Activated CD8-positive, alpha-beta memory T cell treated with anti-CD3 and anti-CD28 coated beads for 4 hours (primary cell): ENCODE data around the gene SRP68.
"Not testable (repeated sequence)": the region's sequence is repeated elsewhere in the genome, so short reads cannot be mapped to it uniquely, and the experiment has no call there.

ENCODE experiments used
- DNase-seq, 2 donors: peaks; one replicate each; pipeline ENCODE4 v3.0.0-alpha.2; 2020; ENCODE audit warnings: low read depth in 2 of 2

The SRP68 gene

DNA sequence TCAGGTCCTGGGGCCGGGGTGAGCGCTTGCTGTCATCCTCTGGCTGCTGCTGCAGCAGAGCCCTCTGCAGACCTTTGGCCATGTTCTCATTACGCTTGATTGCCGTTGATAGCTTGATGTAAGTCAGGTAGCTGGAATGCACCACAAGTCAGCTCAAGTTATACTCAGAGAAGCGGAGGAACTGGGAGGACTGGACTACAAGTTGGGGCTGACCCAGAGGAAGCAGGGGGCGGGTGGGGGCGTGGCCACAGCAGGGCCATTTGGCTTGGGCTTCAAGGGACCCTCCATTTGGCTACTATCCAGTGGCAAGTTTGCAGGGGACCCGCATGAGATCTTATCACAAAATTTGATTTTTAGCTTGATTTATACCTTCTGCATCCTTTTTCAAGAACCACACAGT is 26.3 kb downstream of the SRP68 start:
- no peak for DNase-seq

DNA sequence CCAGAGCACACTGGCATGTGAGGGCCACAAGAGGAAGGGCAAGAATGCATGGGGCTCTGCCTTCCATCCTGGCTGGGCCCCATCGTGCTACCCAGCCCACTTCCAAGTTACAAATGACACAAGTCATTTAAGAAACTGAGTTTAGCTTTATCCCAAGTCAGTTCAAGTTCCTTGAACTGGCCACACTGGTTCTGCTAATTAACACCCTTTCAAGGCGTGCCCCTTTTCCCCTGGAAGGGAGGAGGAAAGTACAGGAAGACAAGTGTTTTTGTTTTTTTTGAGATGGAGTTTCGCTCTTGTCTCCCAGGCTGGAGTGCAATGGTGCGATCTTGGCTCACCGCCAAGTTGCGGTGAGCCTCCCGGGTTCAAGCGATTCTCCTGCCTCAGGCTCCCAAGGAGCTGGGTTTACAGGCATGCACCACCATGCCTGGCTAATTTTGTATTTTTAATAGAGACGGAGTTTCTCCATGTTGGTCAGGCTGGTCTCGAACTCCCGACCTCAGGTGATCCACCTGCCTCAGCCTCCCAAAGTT is 27.8 kb downstream of the SRP68 start:
- not testable (repeated sequence) for DNase-seq

DNA sequence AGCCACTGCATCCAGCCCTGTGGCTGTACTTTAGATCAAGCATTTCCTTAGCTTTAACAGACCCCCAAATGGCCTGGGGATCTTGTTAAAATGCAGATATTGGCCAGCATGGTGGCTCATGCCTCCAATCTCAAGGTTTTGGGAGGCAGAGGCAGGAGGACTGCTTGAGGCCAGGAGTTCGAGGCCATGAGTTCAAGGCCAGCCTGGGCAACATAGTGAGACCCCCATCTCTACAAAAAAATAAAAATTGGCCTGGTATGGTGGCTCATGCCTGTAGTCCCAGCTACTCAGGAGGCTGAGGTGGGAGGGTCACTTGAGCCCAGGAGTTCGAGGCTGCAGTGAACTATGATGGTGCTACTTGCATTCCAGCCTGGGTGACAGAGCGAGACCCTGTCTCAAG is 29.4 kb downstream of the SRP68 start:
- not testable (repeated sequence) for DNase-seq

DNA sequence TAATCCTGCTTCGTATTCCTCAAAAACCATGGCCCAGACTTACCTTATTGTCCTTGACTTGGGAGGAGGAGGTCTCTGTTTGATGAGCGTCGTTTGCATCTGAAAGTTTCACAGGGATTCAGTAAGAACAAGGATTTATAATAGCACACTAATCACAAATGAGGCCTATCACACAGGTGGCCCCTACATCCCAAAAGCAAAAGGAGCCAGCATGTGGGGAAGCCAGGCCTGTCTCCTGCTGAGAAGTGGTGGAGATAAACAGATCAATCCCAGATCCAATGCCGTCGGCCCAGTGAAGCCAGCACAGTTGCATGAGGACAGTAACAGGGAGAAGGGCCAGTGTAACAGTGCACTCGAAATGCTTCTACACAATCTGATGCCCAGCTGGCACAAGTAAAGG is 31.9 kb downstream of the SRP68 start:
- no peak for DNase-seq

DNA sequence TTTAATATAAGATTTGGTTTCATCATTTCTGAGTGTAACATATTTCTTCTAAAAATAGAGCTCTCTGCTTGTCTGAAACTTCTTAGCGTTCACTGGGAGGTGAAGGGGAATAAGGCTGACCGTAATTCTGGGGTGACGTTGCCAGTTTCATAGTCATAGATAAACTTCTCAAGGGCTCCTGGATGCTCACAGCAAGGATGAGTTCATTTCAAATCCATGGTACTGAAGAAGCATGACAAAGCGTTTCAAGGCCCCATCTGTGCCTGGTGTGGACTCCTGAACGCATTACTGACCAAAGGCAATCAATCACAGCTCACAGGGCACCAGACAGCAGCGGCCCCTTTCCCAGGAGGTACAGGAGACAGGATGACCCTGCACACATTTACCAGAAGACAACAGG is 33.2 kb downstream of the SRP68 start:
- DNase-seq: no peak

DNA sequence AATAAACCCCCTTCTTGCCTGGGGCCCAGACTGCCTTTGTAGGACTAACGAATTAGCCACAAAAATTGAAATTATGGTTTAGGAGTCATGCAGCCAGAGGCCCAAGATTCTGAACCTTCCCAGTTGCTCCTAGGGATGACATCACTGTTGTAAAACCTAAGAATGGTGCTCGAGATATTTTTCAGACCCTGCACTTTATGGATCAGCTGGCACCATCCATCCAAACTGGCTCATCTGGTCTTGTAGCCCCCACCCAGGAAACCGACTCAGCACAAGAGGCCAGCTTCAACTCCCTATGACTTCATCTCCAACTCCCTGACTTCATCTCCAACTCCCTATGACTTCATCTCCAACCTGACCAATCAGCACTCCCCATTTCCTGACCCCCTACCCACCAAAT is 34.3 kb downstream of the SRP68 start:
- DNase-seq: no peak

DNA sequence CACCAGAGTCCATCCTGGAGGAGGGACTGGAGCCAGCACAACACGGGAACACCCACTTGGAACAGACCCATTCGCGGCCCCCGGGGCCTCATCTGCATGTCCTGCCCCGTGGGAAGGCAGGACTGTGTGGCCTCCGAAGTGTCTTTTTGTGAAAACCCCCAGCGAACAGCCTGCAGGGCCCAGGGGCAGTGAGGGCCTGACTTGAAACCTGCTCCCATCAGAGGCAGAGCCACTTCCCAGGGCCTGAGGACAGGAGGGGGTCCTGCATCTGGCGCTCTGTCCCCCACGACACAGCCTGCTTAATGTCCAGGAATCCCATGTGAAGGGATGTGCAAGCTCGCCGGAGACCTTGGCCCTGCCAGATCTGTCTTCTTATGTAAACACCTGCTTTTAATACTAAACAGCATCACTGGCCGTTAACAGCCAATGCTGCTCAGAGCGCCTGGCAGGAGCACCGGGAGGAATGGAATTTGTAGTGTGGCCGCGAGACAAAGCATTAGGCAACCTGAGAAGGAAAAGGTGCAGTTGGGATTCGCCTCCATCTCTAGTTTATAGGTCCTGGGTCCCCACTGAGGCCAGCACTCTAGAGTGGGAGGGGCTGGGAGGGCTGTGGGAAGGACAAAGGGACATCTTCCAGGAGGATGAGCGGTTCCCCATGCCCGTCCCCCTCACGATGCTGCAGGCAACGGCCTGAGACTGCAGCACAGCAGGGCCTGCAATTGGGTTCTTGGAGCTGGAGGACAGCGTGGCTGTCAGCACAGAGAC is 35.6 kb downstream of the SRP68 start:
- DNase-seq: no peak

DNA sequence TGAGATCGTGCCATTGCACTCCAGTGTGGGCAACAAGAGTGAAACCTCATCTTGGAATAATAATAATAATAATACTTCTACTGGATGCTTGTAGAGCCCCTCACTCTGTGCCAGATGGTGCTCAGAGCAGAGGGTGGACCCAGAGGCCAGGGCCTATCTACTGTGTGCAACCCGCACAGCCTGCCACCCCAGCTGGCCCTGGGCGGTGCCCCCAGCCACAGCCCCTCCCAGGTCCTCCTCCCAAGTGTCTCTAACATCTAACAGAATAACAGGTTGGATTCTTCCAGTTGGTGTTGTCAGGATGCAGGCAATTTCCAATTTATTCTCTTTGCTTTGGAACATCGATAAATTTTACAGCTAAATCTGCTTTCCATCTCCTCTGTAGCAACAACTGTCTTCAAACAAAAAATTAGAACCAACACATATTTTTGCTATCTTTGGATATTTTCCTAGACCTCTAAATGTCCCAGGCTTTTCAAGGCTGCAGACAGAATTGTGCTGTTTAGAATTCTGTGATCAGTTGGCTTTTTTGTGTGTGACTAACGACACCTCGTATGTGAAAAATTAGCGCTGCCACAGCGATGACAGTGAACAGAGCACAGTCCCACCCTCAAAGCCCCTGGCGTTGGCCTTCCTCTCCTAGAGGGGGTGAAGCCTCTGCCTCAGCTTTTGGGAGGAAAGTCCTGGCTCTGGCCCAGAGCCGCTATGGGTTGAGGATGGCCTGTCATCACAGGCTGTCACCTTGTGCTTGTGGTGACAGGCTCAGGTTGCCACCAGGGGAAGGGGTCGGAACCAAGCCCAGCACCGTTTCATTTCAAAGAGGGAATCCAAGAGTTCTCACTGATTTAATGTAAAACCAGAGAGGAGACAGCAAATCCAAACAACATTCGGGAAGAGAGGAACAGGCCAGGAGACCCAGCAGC is 37.6 kb downstream of the SRP68 start:
- DNase-seq: no peak

DNA sequence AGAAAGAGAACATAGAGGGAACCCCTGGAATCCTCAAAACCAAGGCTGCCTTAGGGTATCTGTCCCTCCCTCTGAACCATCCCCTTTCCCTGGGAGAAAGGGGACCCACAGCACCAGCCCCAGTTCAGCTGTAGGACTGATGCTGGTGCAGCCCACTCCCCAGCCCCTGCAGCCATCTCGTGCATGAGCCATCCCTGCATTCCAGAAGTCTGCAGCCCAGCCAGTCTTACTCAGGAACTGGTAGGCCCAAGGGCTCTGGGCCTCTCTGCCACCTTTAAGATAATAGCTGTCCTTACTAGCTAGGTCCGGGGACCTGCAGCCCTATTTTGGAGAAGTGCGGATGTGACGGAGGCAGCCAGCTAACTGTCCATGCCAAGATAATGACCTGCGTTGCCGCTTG is 39.2 kb downstream of the SRP68 start:
- no peak for DNase-seq

DNA sequence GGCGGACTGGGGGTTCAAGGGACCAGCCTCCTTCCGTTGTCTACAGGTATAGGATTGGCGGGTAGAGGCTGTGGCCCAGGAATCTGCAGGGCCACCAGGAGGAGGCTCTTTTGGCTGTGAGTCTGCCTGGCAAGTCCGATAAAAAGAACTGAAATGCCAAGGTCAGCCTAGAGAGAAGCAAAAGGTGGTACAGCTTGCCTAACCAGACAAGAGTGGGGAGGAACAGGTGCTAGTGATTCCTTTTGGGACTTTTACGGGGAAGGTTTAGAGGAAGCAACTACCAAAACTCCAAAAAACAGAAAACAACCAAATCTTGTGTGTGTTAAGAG is 39.6 kb downstream of the SRP68 start:
- DNase-seq: no peak

DNA sequence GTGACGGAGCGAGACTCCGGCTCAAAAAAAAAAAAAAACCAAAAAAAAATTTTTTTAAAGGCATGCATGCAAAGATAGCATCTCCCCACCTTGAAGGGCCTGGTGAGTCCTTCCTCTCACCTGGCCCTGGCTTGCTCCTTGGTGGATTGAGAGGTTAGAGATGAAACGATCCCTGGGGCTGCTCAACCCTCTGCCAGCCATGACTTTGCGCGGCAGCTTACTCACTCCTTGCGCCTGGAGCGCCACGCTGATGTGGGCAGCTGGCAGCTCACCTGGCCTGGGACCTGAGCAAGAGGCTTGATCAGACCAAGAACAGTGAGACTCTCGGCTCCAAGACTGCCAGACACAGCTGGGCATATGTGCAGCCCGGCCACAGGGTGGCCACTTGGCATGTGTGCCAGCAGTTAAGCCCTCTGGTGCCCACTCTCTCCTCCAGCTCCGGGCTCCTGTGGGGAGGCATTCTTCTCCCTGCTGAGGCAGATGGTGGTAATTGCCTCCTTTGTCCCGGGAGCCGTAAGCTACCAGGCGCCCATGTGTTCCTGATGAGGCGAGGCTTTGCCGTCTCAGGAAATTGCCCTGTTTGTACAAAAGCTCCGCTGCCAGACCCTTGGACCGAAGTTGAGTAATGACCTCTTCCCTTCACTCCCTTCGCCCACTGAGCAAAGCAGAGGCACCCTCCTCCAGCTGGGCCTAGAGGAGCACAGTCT is 40.1 kb downstream of the SRP68 start:
- DNase-seq: no peak

DNA sequence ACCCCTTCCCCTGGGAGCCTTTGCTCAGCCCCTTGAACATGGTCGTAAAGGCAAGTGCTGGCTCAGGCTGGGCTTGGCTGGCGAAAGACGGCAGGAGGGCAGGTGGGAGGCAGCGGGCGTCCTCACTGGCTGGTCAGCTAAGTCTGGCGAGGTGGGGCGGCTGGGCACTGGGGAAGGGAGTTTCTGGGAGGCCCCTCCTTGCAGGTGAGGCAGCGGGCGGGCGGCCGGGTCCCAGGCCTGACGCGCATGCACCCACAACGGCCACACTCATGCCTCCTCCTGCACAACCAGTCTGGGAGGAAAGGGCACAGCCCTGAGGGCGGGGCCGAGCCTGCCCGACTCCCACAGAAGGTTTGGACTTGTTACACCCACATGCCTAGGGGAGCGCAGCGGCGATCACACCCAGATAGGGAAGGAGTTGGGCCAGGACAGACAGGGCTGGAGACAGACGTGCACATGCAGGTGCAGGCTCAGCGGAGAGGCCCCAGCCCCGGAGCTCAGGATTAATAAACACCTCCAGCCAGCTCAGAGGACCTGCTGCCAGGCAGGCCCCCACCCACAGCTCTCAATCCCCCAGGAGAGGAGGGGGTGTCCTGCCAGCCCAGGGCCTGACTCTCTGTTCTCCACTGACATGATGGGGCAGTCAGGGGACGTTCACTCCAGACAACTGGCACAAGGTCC is 45.0 kb downstream of the SRP68 start, which contains the start of gene EVPL:
TSS of gene EVPL (minus strand) at position 148 of the 681 bp plus-strand sequence. CDS start at position 40, 108 bp downstream.
- no peak for DNase-seq

DNA sequence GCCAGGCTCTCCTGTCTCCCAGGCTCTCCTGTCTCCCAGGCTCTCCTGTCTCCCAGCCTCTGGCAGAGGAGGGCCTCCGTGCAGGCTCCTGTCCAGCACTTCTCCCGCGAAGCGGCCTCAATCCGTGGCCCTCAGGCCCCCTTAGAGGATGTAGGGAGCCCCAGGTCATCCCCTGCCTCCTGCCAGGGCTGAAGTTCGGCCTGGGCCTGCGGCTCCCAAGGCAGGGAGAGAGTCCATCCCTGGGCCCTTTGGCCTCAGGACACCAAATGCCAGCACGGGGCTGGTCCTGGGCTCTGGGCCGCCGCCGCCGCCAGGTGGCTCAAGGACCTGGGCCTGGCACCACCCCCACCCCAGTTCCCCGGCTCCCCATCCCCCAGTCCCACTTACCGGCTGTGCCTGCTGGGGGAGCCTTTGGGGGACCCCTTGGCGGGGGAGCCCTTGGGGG is 45.6 kb downstream of the SRP68 start:
- no peak for DNase-seq

DNA sequence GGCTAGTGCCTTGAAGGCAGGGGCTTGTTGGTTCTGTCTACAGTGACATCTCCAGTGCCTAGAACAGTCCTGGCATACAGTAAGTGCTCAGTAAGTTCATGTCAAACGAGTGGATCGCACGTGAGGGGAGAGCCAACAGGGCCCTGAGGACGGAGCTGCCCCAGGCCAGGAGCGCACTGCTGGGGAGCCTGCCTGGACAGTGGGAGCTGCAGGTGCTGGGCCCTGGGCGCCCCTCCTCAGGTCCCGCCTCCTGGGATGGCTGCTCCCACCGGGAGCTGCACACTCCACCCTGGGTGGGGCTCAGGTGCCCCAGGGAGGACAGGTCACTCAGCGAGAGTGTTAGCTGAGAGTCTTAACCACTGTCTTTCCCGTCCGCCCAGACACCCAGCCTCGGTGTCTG is 47.0 kb downstream of the SRP68 start:
- no peak for DNase-seq

DNA sequence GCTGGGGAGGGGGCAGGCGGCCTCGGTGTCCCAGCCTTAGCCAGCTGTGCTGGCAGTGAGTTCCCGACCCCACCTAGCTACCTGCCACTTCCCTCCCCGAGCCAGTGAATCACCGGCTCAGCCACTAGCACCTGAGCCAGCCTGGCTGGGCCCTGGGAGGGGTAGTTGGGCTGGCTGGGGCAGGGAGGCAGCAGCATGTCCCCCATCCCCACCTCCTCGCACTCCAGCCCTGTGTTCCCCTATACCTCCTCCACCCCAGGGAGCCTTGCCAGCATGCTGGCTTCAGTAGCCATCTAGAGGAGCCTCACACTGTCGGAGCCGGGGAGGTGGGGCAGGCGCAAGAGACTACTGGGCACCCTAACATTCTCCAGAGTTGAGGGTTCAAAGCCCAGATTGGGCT is 48.0 kb downstream of the SRP68 start:
- no peak for DNase-seq

DNA sequence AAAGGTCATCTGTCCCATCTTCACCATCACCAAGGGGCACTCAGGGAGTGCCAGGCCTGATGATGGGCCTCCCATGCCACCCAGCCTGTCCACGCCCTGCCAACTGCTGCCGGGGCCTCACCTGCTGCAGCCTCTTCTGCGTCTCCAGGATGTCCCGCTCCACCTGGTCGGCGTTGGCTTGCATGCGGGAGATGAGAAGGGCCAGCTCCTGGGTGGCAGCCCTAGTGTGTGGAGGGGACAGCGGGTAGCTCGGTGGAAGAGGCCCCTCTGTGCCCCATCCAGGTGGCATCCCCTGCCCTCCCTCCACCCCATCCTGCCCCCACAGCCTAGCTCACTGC is 48.4 kb downstream of the SRP68 start:
- DNase-seq: no peak

DNA sequence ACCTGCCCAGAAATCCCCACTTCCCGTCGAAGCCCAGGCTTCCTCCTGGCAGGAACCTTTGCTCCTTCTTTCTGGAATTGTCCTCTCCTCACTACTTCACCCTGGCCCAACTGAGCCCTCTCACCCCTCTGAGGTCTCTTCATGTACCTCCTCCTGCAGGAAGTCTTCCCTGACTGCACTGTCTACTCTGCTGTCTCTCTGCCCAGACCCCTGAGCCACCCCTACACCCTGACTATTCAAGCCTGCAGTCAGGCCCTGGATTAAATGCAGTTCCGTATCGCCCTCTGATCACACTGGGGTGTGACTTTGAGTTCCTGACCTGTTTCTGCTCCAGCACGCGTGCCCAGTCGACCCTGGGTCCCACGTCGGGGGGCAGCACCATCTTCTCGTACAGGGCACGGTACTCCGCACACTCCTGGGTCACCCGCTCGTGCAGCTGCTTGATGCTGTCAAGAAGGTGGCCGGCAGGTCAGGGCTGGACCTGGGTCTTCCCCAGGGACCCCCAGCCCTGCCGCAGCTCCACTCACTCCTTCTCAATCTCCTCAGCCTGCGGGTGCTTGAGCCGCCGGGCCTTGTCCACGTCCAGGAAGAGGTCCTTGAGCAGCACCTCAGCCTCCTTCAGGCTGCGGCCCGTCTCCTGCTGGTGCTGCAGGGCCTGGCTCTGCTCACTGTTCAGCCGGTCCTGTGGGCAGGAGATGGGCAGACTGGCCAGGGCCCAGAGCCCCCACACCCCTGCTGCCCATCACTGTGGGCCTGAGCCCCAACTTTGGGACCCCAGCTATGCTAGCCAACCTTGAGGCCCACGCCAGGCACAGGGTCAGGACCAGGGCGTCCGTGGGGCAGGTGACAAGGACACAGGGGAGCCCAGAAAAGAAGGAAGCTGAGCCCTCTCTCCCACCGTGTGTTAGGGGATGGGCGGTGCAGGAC is 49.1 kb downstream of the SRP68 start:
- DNase-seq: no peak

DNA sequence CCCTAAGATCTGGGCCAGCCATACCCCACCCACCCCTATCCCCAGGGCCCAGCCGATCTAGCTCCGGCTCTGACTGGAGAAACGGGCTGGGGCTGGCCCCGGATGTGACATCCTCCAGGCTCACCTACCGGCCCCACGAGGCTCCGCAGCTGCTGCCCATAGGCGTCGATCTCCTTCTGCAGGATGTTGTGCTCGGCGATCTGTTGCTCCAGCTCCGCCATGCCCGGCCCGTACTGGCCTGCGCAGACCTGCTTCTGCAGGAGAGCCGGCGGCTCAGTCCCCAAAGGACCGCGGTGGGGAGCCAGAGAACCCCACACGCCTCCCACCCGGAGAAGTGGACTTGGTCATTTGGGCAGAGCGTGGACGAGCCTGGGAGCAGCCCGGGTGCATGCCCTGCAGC is 50.0 kb downstream of the SRP68 start:
- DNase-seq: no peak

DNA sequence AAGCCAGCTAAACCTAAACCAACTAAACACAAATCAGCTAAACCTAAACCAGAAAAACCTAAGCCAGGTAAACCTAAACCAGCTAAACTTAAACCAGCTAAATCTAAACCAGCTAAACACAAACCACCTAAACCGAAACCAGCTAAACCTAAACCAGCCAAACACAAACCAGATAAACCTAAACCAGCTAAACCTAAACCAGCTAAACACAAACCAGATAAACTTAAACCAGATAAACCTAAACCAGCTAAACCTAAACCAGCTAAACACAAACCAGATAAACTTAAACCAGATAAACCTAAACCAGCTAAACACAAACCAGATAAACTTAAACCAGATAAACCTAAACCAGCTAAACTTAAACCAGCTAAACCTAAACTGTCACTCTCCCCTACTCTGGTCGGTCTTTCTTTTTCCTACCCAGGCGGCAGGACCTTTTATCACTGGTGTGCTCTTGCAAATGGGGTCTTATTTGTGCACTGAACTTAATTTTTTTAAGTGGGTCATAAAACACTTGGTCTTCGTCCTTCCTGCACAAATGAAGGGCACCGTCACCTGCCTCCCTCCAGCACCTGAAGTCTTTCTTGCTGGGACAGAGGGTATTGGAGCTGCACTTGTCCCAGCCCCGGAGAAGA is 52.4 kb downstream of the SRP68 start:
- no peak for DNase-seq

DNA sequence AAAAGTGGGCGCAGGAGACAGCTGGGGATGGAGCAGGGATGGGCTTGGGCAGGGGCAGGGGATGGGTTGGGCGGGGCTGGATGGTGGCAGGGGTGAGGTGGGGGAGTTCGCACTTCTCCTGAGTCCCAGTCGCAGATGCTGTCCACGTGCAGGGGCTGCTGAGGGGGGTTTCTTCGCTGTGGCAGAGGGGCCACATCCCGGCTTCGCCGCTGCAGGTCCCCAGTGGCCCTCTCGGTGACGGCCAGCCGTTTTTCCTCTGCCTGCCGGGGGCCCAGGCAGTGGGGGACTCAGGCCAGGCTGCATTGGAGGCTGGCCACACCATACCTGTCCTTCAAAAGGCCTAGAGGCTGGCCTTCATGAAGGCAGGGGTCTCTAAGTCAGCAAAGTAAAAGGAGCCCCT is 53.5 kb downstream of the SRP68 start:
- DNase-seq: no peak
